Pancreas (tissue), 10 donors: ENCODE data around the gene HES4. TPM values are rescaled to one million over a fixed set of nuclear protein-coding genes. Genes with fewer than 3 reads are reported as not detected.
A peak's percentile ranks its signal among the peaks of the same experiment; 100 is the strongest.
"Not testable (repeated sequence)": the region's sequence is repeated elsewhere in the genome, so short reads cannot be mapped to it uniquely, and the experiment has no call there.

Experiments used
- ATAC-seq, 4 donors: fragments of 200-7000 bp; cut with Tn5 transposase; one replicate each; pipeline versions ENCODE4 v1.8.0 to v1.9.1; 2020; ENCODE audit warnings: mild to moderate bottlenecking in 4 of 4, moderate library complexity in 4 of 4
- DNase-seq, 6 donors: peaks; one replicate each; pipeline ENCODE4 v3.0.0-alpha.2; 2020
- FAIRE-seq: peaks from 2 replicates; lab custom pipeline; 2012; peaks lifted over from hg19 to GRCh38; lab: Jason Lieb, UNC
- H3K27ac ChIP-seq, 4 donors: fragments of 200-600 bp; sonication (generic); 1 replicate in 3 of 4; 2 replicates in 1 of 4; pipeline versions ENCODE4 v1.5.0 to v1.8.0; 2020
- H3K27me3 ChIP-seq, 4 donors: fragments of 200-600 bp; one replicate each; pipeline ENCODE4 v1.8.0; 2021
- H3K36me3 ChIP-seq, 3 donors: fragments of 200-600 bp; sonication (generic) in 1 of 3; one replicate each; pipeline versions ENCODE4 v1.5.0 to v1.8.0; 2020 to 2021
- H3K4me1 ChIP-seq, 3 donors: fragments of 200-600 bp; one replicate each; pipeline ENCODE4 v1.8.0; 2021
- H3K4me3 ChIP-seq, 4 donors: fragments of 200-600 bp; sonication (generic) in 2 of 4; one replicate each; pipeline versions ENCODE4 v1.5.0 to v1.8.0; 2020 to 2021
- H3K9me3 ChIP-seq, 4 donors: fragments of 200-600 bp; one replicate each; pipeline ENCODE4 v1.8.0; 2021
- WGBS, 2 donors: extraction: QIAGEN DNeasy Blood & Tissue Kit; methylation state at CpG; one replicate each; pipeline ENCODE4 v1.1.7; 2013; 5-methylcytosine and 5-hydroxymethylcytosine counted together
- intact Hi-C, 3 donors: fragments of 100-400 bp; cut with DNase I; formaldehyde crosslinking; loops; one replicate each; pipeline versions ENCODE4 v1.11.1 to v1.14.2; 2022
- polyA plus RNA-seq, 2 donors: library from polyadenylated mRNA; stranded (reverse); fragments of 200-250 nt; gene quantifications; one replicate each; pipeline ENCODE4 v1.2.3, GENCODE V29; 2013
- total RNA-seq, 6 donors: library from RNA; stranded (reverse); fragmentation: NEBNext Ultra II Directional in 4 of 6; extraction: Animal tissue kit (Norgen Biotek cat#: 25700) in 4 of 6; gene quantifications; one replicate each; pipeline versions ENCODE4 v1.2.1 to v1.2.4, GENCODE V29; 2021 to 2023
- TF ChIP-seq, protein P1 (sequence below), 4 donors: fragments of 200-600 bp; sonication (generic) in 3 of 4; IDR thresholded peaks; one replicate each; pipeline versions ENCODE4 v1.5.0 to v1.8.0; 2021; ENCODE audit warnings: antibody characterized with exemption in 4 of 4
- donor health status: healthy with polysubstance abuse.
- donor health status: DM: no; HTN: no; CAD: no; lungs with moderate emphysema.
- donor health status: DM: no; HTN: no; CAD: no.
- donor health status: control.
- donor health status: control.
- donor health status: Bipolar disorder and iron deficiency.
- donor health status: DM: yes; HTN: yes; CAD: no.
- donor health status: DM: no; HTN: no; CAD: no.
- donor health status: DM: no; HTN: no; CAD: no.
- donor health status: DM: yes; HTN: yes; CAD: no.

The HES4 gene
- total and polyA plus RNA-seq, 8 donors = 13.2 to 46.4 (median 25.6) TPM

DNA sequence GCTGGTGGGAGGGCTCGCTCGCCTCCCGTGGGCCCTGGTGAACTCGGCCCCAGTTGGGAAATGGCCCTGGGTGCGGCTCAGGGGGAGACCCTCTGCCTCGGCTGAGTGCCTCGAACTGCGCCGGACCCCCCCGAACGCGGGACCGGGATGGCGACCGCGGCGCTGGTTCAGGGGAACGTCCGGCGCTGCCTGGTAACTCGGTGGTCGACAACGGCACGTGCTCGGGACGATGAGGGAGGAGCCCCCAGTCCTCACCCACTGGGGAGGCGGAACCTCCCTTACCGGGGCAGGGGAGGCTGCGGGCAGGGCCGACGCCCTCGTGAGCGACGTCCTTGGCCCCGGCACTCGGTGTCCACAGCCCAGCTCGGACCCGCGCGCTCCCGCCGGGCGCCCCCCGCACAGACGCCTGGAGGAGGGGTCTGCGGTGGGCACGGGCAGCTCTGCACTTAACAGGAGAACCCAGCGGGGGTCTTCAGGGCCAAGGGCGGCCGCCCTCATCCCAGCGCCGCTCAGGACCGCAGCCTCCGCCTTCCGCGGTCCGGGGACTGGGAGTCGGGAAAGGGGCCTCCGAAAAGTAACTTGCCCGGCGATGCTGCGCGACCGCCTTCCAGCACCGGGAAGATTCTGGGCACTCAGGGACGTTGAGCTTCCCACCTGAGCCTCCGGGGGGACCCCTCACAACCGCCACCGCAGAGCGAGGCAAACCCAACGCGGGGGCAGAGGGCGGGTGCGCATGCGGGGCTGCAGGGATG is 1.7 kb downstream of the HES4 start:
- Histone ChIP-seq H3K36me3 (no peaks in the 10 kb centered on the region), H3K27me3 (no peaks in the 10 kb centered on the region), H3K9me3 (no peaks in the 10 kb centered on the region), H3K4me3 (peak overlapping the region; percentile 33 to 58 (median 48)), H3K27ac (no peak overlapping the region), H3K4me1 (peaks cover 0 to 4% (median 0%) of the 10 kb centered on the region in 3 donors)
- 22 to 27% methylated on average over 57 to 75 of the region's 75 CpGs for WGBS, 2 donors
- intact Hi-C loops = no loop called here
- TF ChIP-seq, protein P1, sequence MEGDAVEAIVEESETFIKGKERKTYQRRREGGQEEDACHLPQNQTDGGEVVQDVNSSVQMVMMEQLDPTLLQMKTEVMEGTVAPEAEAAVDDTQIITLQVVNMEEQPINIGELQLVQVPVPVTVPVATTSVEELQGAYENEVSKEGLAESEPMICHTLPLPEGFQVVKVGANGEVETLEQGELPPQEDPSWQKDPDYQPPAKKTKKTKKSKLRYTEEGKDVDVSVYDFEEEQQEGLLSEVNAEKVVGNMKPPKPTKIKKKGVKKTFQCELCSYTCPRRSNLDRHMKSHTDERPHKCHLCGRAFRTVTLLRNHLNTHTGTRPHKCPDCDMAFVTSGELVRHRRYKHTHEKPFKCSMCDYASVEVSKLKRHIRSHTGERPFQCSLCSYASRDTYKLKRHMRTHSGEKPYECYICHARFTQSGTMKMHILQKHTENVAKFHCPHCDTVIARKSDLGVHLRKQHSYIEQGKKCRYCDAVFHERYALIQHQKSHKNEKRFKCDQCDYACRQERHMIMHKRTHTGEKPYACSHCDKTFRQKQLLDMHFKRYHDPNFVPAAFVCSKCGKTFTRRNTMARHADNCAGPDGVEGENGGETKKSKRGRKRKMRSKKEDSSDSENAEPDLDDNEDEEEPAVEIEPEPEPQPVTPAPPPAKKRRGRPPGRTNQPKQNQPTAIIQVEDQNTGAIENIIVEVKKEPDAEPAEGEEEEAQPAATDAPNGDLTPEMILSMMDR (IDR thresholded peaks at IDR 0.05) = no peak
- DNase-seq (peak in 5 of 6 donors; percentile 15 to 79 (median 58)), FAIRE-seq (no peak), ATAC-seq (no peak)

DNA sequence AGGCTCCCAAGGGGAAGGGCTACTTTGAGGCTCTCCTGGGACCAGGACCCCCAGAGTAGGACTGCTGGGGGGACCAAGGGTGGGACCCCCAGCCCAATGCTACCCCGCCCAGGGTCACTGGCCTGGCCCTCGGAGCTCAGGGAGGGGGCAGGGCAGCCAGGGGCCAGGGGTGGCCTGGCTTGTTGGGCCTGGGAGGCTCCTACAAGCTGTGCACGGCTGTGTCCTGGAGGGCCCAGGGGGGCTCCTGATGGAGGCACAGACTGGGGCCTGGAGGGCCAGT is 2.2 kb downstream of the HES4 start:
- Histone ChIP-seq H3K4me1 (peaks cover 0 to 4% (median 0%) of the 10 kb centered on the region in 3 donors), H3K4me3 (peak overlapping the region in 2 of 4 donors; percentile 57 to 58), H3K9me3 (no peaks in the 10 kb centered on the region), H3K27ac (no peak overlapping the region), H3K27me3 (no peaks in the 10 kb centered on the region), H3K36me3 (no peaks in the 10 kb centered on the region)
- TF ChIP-seq, protein P1 (IDR thresholded peaks at IDR 0.05) = no peak
- intact Hi-C loops = no loop called here
- DNase-seq (peak in 1 of 6 donors; percentile 82), ATAC-seq (no peak), FAIRE-seq (no peak)
- 66 to 79% methylated on average over 2 to 3 of the region's 3 CpGs for WGBS, 2 donors

DNA sequence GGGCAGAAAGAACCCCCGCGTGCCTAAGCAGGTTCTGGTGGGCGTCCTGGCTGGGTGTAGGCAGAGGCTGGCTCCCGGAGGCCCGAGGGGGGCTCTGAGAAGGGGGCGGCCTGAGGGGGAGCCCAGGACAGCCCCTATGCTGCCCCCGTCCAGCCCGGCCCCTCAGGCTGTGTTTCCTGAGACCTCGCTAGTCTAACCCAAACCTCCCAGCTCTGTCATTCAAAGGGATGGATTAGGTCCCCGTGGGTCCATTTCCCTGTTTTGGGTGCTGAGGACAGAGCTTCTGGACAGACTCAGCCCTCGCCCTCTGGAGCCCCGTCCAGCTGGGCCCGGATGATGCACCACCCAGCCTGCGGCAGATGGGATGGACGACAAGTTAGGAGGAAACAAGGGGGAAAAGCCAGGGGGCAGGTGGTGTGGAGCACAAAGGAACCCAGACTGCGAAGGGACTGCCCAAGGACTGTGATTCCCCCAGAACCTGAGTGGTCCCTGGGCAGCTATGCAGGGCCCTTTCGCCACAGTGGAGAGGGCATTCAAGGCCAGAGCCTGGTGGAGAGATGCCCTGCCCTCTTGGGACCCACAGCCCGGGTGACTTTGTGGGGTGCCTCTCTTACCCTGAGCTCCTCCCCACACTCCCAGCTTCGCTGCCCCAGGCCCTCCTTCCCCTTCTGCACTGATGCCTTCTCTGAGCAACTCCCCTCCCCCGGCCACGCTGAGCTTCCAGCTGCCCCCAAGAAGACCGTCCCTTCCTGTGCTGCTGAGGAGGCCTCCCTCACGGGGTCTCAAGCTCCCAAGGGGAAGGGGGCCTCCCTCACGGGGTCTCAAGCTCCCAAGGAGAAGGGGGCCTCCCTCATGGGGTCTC is 2.8 kb downstream of the HES4 start:
- DNase-seq (peak in 3 of 6 donors; percentile 3 to 76 (median 22)), FAIRE-seq (no peak), ATAC-seq (no peak)
- 56 to 71% methylated on average over 21 to 24 of the region's 24 CpGs for WGBS, 2 donors
- peaks cover 0 to 4% (median 0%) of the 10 kb centered on the region in 3 donors for H3K4me1 ChIP-seq
- TF ChIP-seq, protein P1 (IDR thresholded peaks at IDR 0.05) = no peak
- no peak overlapping the region for H3K27ac ChIP-seq
- no peaks in the 10 kb centered on the region for H3K9me3 ChIP-seq
- H3K4me3 ChIP-seq = no peak overlapping the region
- H3K27me3 ChIP-seq = no peaks in the 10 kb centered on the region
- intact Hi-C loops = no loop called here
- no peaks in the 10 kb centered on the region for H3K36me3 ChIP-seq

GRCh38 chr1:995665-996633 is 3.9 kb downstream of the HES4 start:
- H3K4me1 ChIP-seq = peaks cover 0 to 4% (median 0%) of the 10 kb centered on the region in 3 donors
- no peaks in the 10 kb centered on the region for H3K27me3 ChIP-seq
- no peak overlapping the region for H3K4me3 ChIP-seq
- no peaks in the 10 kb centered on the region for H3K36me3 ChIP-seq
- DNase-seq (peak in 2 of 6 donors; percentile 4 to 74), FAIRE-seq (no peak), ATAC-seq (no peak)
- no peaks in the 10 kb centered on the region for H3K9me3 ChIP-seq
- WGBS, 2 donors = 37 to 45% methylated on average over 27 to 30 of the region's 30 CpGs
- TF ChIP-seq, protein P1 (IDR thresholded peaks at IDR 0.05) = no peak
- no peak overlapping the region for H3K27ac ChIP-seq
- intact Hi-C loops = no loop called here

- 74 to 76% methylated on average over 6 of the region's 6 CpGs for WGBS, 2 donors
- H3K4me1 ChIP-seq, H3K9me3 ChIP-seq, intact Hi-C loops, H3K27me3 ChIP-seq, H3K4me3 ChIP-seq, H3K36me3 ChIP-seq, FAIRE-seq, ATAC-seq, H3K27ac ChIP-seq: not testable (repeated sequence)
- peak in 1 of 6 donors; percentile 31 for DNase-seq
These were observed 5.4 kb downstream of the HES4 start for GRCh38 chr1:994546-994945.
